Progenitor cell of endocrine pancreas (in vitro differentiated cells): ENCODE measurements around the gene MAP3K20. TPM values are rescaled to one million over a fixed set of nuclear protein-coding genes. Genes with fewer than 3 reads are reported as not detected.
"Not testable (repeated sequence)": the region's sequence is repeated elsewhere in the genome, so short reads cannot be mapped to it uniquely, and the experiment has no call there.

ENCODE experiments used
- DNase-seq: peaks from one replicate; pipeline ENCODE4 v3.0.0; 2021; ENCODE audit warnings: low spot score; ENCODE audit not compliant: unreplicated experiment
- H3K27ac Mint-ChIP-seq: 2 replicates; pipeline ENCODE4 v1.8.0; 2021; ENCODE audit warnings: mild to moderate bottlenecking, moderate library complexity, mixed read lengths
- H3K27me3 Mint-ChIP-seq: 2 replicates; pipeline ENCODE4 v1.8.0; 2021; ENCODE audit warnings: mixed read lengths
- H3K36me3 Mint-ChIP-seq: 2 replicates; pipeline ENCODE4 v1.8.0; 2022; ENCODE audit warnings: mixed read lengths; ENCODE audit not compliant: insufficient read depth
- H3K4me1 Mint-ChIP-seq: 2 replicates; pipeline ENCODE4 v1.8.0; 2021; ENCODE audit warnings: low read depth, mixed read lengths
- H3K4me3 Mint-ChIP-seq: 2 replicates; pipeline ENCODE4 v1.8.0; 2021; ENCODE audit warnings: low read depth, mild to moderate bottlenecking, moderate library complexity, mixed read lengths
- H3K9me3 Mint-ChIP-seq: 2 replicates; pipeline ENCODE4 v1.8.0; 2021; ENCODE audit warnings: low read depth, mixed read lengths
- CTCF ChIP-seq: fragments of 200-600 bp; sonication (generic); IDR thresholded peaks from one replicate; pipeline ENCODE4 v1.5.0; 2021; ENCODE audit warnings: antibody characterized with exemption, mild to moderate bottlenecking; ENCODE audit not compliant: unreplicated experiment
- total RNA-seq: library from RNA; stranded (reverse); gene quantifications from 2 replicates; pipeline ENCODE4 v1.2.1, GENCODE V29; 2021

Gene MAP3K20
- total RNA-seq, 1 donor from 2014 or later = 19.0 TPM

- H3K36me3 Mint-ChIP-seq = peaks cover 3% of the 10 kb centered on the region
- no peaks in the 10 kb centered on the region for H3K4me1 Mint-ChIP-seq
- DNase-seq = no peak
- no peak for TF ChIP-seq CTCF
- H3K9me3 Mint-ChIP-seq = peaks cover 4% of the 10 kb centered on the region
- no peak overlapping the region for H3K27ac Mint-ChIP-seq
- no peak overlapping the region for H3K4me3 Mint-ChIP-seq
- H3K27me3 Mint-ChIP-seq = no peaks in the 10 kb centered on the region
These were observed 44.3 kb downstream of the MAP3K20 start for GRCh38 chr2:173119944-173120343.

GRCh38 chr2:173122936-173123335 is 47.3 kb downstream of the MAP3K20 start:
- no peak overlapping the region for H3K27ac Mint-ChIP-seq
- no peaks in the 10 kb centered on the region for H3K27me3 Mint-ChIP-seq
- no peak overlapping the region for H3K4me3 Mint-ChIP-seq
- no peaks in the 10 kb centered on the region for H3K4me1 Mint-ChIP-seq
- H3K36me3 Mint-ChIP-seq = peaks cover 5% of the 10 kb centered on the region
- H3K9me3 Mint-ChIP-seq = no peaks in the 10 kb centered on the region
- DNase-seq = no peak
- no peak for TF ChIP-seq CTCF

GRCh38 chr2:173124441-173124840 is 48.8 kb downstream of the MAP3K20 start:
- DNase-seq = no peak
- Mint-ChIP-seq H3K36me3 (peaks cover 6% of the 10 kb centered on the region), H3K4me3 (no peak overlapping the region), H3K9me3 (no peaks in the 10 kb centered on the region), H3K27me3 (no peaks in the 10 kb centered on the region), H3K4me1 (no peaks in the 10 kb centered on the region), H3K27ac (no peak overlapping the region)
- no peak for TF ChIP-seq CTCF

DNA sequence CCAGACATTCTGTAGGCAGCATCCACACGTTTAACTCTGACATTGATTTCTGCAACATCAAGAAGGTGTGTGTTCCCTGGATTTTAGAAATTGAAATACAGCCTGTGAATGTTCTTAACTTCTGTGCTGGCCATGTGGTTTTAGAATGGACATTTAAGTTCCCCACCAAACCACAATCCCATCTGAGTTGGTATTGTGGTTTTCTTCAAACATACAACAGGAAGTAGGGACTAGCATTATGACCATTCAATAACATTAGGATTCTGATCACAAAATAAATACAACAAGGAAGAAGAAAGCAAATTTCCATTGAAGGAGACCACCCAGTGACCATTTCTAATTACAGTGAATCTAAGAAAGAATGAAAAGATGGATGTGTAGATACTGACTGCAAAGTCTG is 51.2 kb downstream of the MAP3K20 start:
- DNase-seq = no peak
- no peaks in the 10 kb centered on the region for H3K9me3 Mint-ChIP-seq
- H3K4me3 Mint-ChIP-seq = no peak overlapping the region
- TF ChIP-seq CTCF = no peak
- H3K27ac Mint-ChIP-seq = no peak overlapping the region
- peaks cover 4% of the 10 kb centered on the region for H3K36me3 Mint-ChIP-seq
- H3K4me1 Mint-ChIP-seq = no peaks in the 10 kb centered on the region
- H3K27me3 Mint-ChIP-seq = no peaks in the 10 kb centered on the region

DNA sequence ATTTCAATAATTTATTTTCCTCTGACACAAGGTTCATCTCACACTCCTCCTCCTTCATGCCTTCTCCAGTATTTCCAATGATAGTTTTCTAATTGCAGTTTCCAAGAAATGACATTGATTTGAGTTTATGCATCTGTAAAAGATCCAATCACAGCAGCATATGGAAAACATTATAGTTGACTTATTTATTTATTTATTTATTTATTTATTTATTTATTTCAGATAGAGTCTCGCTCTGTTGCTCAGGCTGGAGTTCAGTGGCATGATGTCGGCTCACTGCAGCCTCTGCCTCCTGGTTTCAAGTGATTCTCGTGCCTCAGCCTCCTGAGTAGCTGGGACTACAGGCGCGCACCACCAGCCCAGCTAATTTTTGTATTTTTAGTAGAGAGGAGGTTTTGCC is 52.5 kb downstream of the MAP3K20 start:
- not testable (repeated sequence) for H3K27me3 Mint-ChIP-seq, H3K4me3 Mint-ChIP-seq, H3K27ac Mint-ChIP-seq, DNase-seq, H3K9me3 Mint-ChIP-seq, H3K36me3 Mint-ChIP-seq, H3K4me1 Mint-ChIP-seq

DNA sequence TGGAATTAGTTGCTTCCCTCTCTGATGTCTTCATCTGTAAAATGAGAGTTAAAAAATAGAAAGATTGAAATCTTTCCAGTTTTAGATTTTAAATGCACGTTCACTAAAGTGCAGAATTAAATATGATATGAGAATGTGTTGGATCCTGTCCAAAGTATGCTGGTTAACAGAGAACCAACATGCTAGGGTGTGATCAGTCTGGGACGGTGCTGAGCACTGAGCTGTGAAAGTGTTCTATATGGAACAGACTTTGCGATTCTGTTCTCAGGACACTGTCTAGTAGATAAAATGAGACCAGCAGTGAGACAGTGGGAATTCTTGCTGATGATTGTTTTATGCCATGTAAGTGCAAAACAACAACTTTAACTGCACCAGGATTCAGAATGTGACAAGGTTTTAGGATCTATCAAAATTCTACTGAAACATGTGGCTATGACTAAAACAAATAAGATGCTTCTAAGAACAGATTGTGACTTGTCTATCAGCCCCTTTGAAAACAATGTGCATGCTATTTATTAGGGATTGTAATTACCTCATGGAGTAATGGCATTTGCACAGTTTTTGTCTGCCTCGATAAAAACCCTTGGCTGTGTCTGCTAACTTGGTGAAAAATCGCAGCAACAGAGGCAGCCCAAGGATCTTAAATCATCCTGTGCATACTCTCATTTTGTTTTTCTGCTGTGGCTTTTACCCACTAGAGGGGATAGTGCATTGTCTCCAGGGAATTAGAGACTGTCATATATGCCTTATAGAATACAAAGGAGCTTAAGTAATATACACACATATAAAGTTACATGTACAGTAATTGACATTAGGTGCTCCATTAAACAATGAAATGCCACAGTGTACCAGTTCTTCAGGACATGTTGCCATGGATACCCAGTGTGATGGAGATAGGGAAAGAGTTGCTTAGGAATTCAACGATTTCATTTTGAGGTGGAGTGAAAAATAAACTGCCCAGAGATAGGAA is 55.1 kb downstream of the MAP3K20 start:
- Mint-ChIP-seq H3K4me1 (no peaks in the 10 kb centered on the region), H3K27me3 (no peaks in the 10 kb centered on the region), H3K4me3 (no peak overlapping the region), H3K36me3 (peaks cover 4% of the 10 kb centered on the region), H3K27ac (no peak overlapping the region), H3K9me3 (no peaks in the 10 kb centered on the region)
- no peak for TF ChIP-seq CTCF
- no peak for DNase-seq
